GM21515 (cell line): Measurements from ENCODE around the gene FAM162A.
"Not testable (repeated sequence)": the region's sequence is repeated elsewhere in the genome, so short reads cannot be mapped to it uniquely, and the experiment has no call there.

Source experiments
- ATAC-seq: cut with Tn5 transposase; IDR thresholded peaks from one replicate; pipeline ENCODE4 v1.9.1; 2021; ENCODE audit not compliant: unreplicated experiment

The FAM162A gene, protein sequence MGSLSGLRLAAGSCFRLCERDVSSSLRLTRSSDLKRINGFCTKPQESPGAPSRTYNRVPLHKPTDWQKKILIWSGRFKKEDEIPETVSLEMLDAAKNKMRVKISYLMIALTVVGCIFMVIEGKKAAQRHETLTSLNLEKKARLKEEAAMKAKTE

GRCh38 chr3:122383771-122384697, at the start of gene FAM162A:
FAM162A (plus strand) TSS chr3:122384182; CDS start chr3:122384266, 84 bp downstream.
- ATAC-seq = peak; percentile 93

GRCh38 chr3:122342803-122343202, 41.2 kb upstream of the FAM162A start:
- no peak for ATAC-seq

GRCh38 chr3:122343654-122344053, 40.3 kb upstream of the FAM162A start:
- no peak for ATAC-seq

- no peak for ATAC-seq
These were observed 34.8 kb upstream of the FAM162A start for GRCh38 chr3:122349171-122349570.

GRCh38 chr3:122350814-122351418, 33.1 kb upstream of the FAM162A start:
- no peak for ATAC-seq

DNA sequence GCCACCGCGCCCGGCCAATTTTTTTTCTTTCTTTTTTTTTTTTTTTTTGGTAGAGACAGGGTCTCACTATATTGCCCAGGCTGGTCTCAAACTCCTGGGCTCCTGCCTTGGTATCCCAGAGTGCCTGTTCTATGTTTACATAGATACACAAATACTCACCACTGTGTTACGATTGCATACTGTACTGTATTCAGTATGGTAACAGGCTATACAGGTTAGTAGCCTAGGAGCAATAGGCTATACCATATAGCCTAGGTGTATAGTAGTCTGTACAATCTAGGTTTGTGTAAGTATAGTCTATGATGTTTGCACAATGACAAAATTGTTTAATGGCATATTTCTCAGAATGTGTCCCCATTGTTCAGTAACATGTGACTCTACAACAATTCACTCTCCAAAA, 32.4 kb upstream of the FAM162A start:
- ATAC-seq = no peak

DNA sequence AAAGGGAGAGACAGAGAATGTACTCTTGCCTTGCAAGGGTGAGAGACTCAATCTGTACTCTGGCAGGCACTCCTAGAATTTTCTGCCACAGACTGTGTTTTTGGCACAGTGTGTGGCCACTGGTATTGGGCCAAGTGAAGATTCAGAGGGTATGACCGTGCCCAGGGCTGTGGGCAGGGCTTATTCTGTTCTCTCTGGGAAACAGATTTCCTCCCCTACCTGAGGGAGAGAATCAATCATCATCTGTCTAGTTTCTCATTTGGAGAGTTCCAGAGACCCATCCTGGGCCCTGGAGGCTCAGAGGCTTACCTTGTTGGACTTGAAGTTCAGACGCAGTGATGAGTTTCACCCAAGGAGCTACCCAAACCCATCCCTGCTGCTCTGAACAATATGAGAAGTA, 30.8 kb upstream of the FAM162A start:
- ATAC-seq = no peak

GRCh38 chr3:122353893-122354401, 30.0 kb upstream of the FAM162A start:
- no peak for ATAC-seq

DNA sequence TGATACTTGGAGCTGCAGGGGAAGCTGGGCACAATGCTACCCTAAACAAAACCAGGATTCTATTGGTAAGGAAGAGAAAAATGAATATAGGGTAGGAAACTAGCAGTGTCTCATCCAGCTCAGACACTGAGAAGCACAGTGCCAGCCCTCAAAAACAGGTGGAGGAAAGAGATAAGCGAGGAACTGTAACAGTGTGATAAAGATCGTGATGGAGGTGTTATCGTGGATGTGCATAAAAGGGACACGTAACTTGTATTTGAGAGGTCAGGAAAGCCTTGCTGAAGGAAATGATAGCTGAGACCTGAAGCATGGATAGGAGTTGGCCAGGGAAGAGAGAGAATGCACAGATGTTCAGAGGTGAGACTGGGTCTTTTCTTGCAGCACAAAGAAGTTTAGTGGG, 28.4 kb upstream of the FAM162A start:
- ATAC-seq = no peak

DNA sequence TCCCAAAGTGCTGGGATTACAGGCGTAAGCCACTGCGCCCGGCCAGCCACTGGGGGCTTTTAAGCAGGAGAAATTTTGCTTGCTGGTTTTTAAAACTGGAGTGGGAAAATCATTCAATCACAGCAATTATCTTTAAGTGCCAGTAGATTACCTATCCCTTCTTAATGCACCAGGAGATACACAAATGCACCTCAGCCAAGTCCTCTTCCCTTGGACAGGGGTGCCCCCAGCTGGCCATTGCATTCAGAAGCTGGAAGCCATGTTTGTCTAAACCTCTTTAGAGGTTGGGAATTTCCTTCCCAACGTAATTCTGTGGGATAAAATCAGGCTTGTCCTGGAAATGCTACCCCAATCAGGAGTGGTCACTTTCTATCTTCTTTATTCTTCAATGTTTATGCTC, 27.6 kb upstream of the FAM162A start:
- ATAC-seq = no peak

DNA sequence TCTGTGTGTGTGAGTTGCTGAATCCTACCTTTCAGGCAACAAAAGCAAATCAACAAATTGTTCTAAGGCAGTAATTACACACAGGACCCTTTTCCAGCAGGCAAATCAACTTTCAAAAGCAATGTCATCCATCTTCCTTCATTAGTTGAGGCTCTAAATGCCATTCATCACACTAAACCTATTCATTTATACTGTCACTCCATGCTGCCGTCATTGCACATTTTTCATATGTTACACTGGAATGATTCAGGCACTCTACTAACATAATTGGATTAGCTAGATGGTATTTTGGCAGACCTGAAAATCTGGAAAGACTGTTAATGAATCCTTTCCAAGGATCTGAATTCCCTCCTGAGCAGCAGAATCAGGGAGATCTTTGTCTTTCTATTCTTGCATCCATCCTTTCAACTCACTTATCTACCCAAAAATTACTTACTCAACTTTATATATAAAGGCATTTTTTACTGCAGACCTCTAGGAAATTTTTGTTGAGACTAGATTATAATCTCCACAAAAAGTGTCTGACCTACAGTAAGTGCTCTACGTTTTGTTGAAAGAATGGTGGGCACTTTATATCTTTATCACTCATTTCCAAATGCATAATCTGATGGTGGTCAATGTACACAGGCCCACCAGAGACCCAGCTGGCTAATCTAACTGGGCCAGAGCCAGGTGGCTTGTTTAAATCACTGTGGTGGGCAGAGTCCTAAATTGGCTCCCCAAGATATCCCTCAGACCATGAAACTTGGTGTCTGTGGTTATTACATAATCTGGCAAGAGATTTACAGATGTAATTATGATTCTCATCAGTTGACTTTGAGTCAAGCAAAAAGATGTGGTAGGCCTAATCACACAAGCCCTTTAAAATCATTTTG, 25.9 kb upstream of the FAM162A start:
- ATAC-seq = no peak

DNA sequence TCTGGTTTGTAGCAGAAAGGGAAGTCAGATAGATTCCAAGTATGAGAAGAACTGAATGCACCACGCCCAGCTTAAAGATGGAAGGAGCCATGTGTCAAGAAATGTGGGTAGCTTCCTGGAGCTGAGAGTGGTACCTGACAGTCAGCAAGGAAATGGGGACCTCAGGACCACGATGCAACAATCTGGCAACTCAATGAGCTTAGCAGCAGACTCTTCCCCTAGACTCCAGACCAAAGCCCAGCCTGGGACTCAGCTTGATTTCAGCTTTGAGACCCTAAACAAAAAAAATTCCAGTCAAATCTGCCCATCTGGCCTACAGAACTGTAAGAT, 25.3 kb upstream of the FAM162A start:
- no peak for ATAC-seq

DNA sequence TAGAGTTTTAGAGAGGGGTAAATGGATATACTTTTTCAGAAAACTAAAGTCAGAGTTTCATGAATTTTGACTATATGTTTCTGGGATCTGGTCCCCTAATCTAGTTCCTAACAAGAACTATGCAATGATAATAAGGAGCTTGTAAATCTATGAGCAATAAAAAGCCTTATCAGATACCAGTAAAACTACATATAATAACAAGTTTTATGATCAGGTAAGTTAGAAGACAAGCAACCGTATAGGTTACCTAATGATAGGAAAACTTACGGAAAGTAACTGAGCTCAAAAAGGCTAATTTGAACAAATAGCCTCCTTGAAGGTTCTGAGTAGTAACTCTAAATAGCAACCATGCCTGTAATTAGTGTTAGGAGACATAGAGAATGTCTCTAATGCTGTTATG, 22.0 kb upstream of the FAM162A start:
- no peak for ATAC-seq

DNA sequence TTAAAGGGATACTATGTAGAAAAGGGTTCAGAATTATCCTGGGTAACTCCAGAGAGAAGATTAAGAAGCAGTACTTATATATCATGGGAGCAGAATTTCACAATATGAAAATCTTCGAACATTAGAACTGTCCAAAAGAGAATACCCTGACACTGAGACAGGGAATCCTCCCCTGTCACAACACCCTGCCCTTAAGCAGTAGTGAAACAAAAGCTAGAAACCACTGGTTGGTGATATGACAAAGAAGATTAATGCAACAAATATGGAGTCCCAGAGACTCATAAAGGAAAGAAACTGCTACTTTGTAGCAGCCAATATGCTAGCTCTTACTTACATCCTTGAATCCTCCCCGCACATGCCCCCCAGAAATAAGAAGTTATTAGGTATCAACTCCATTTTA, 19.5 kb upstream of the FAM162A start:
- no peak for ATAC-seq

DNA sequence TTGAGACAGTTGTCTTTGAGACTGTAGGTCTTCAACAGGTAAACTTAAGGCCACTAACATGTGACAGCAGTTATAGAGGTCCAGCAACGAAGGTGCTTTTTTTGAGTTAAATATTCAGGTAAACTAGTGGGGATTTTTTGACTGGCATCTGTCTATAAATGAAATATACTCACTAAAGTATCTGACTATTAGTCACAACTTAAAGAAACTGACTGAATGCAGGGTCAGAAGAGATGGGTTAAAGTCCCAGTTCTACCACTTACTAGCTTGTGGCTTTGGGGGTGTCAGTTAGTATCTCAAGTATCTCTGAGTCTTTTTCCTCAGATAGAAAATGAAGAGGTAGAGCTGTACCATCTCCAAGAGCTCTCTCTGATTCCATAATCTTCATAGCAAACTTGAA, 18.9 kb upstream of the FAM162A start:
- ATAC-seq = no peak

DNA sequence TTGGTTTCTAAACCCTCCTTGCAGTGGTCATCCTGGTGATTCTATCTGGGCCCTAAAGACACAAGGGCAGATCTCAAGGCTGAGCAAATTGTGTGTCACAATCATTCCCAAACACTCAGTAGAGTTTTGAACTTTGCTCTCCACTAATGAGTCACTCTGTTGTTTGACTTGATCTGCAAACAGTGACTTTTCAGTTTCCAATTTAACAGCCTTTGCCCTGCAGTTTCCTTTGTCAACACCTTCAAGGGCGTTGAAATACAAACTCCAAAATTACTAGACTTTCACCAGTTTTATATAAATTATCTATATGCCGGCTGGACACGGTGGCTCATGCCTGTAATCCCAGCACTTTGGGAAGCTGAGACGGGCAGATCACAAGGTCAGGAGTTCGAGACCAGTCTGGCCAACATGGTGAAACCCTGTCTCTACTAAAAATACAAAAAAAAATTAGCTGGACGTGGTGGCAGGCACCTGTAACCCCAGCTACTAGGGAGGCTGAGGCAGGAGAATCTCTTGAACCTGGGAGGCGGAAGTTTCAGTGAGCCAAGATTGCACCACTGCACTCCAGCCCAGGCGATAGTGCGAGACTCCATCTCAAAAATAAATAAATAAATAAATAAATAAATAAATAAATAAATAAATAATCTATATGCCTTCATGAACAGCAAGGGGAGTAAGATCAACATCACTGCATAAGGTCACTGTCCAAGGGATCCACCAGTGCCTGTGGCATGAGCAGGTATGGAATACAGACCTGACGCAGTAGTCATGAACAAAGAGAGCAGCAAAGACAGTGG, 18.2 kb upstream of the FAM162A start:
- not testable (repeated sequence) for ATAC-seq

GRCh38 chr3:122366379-122366749, 17.6 kb upstream of the FAM162A start:
- no peak for ATAC-seq

- ATAC-seq = no peak
These were observed 9.9 kb upstream of the FAM162A start for GRCh38 chr3:122374034-122374433.

GRCh38 chr3:122377975-122378374, 6.0 kb upstream of the FAM162A start:
- ATAC-seq = no peak
